Measurements from ENCODE around the gene ULBP2.

DNA sequence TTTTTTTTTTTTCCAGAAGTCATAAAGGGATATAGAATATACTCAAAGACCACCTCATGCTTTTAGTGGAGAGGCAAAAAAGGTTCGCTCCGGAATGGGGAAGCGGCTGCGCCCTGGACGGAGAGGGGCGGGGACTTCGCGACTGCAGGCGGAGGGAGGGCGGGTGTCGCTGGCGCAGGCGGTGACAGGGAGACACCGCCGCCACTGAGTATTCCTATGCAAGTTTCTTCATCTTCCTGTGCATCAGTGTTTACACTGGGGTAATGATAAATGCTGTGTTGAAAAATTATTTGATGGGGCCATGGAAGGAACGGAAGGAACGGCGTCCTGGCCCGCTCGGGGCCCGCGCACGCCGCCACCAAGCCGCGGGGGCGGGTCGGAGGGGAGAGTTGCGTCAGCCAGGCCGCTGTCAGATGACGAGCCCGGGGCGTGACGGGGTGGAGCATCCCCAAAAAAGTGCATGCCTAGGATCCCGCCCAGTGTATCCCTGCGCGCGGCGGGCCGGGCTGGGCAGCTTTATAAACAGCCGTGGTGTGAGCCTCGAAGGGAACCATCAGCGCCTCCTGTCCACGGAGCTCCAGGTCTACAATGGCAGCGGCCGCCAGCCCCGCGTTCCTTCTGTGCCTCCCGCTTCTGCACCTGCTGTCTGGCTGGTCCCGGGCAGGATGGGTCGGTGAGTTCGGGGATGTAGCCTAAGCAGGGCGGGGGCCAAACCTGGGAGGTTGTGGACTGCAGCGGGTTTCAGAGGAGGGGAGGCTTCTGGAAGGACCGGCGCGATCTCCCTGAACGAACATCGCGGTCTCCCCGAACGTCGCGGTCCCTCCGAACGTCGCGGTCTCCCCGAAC lies 21.9 kb downstream of the ULBP2 start, which contains the start of gene ULBP1:
- TF ChIP-seq, protein P1, sequence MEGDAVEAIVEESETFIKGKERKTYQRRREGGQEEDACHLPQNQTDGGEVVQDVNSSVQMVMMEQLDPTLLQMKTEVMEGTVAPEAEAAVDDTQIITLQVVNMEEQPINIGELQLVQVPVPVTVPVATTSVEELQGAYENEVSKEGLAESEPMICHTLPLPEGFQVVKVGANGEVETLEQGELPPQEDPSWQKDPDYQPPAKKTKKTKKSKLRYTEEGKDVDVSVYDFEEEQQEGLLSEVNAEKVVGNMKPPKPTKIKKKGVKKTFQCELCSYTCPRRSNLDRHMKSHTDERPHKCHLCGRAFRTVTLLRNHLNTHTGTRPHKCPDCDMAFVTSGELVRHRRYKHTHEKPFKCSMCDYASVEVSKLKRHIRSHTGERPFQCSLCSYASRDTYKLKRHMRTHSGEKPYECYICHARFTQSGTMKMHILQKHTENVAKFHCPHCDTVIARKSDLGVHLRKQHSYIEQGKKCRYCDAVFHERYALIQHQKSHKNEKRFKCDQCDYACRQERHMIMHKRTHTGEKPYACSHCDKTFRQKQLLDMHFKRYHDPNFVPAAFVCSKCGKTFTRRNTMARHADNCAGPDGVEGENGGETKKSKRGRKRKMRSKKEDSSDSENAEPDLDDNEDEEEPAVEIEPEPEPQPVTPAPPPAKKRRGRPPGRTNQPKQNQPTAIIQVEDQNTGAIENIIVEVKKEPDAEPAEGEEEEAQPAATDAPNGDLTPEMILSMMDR (IDR thresholded peaks at IDR 0.05) = no peak
- TF ChIP-seq POLR2A (IDR thresholded peaks at IDR 0.05) = peak in 1 of 4 donors; percentile 50
